ENCODE measurements around the gene DYNC2H1.

DNA sequence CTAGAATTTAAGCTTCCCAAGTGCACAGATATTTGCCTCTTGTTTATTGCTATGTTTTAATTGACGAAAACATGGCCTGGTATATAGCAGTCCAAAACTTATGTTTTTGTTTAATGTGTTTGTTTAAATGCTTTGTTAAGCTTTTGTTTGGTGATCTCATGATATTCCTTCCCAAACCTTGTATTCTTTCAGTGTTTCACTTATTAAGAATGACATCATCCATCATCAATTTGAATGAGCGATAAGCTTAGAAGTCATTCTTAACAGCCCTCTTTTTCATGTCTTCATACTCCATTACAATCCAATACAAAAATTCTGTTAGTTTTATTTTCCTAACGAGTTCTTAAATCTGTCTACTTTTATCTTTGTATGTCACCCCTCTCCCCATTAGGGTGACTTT lies 206.0 kb downstream of the DYNC2H1 start:
- TF ChIP-seq, protein P1, sequence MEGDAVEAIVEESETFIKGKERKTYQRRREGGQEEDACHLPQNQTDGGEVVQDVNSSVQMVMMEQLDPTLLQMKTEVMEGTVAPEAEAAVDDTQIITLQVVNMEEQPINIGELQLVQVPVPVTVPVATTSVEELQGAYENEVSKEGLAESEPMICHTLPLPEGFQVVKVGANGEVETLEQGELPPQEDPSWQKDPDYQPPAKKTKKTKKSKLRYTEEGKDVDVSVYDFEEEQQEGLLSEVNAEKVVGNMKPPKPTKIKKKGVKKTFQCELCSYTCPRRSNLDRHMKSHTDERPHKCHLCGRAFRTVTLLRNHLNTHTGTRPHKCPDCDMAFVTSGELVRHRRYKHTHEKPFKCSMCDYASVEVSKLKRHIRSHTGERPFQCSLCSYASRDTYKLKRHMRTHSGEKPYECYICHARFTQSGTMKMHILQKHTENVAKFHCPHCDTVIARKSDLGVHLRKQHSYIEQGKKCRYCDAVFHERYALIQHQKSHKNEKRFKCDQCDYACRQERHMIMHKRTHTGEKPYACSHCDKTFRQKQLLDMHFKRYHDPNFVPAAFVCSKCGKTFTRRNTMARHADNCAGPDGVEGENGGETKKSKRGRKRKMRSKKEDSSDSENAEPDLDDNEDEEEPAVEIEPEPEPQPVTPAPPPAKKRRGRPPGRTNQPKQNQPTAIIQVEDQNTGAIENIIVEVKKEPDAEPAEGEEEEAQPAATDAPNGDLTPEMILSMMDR (IDR thresholded peaks at IDR 0.05) = no peak
- no peak for TF ChIP-seq POLR2A (IDR thresholded peaks at IDR 0.05)
